OCI-M1 (cell line): Measurements from ENCODE around the gene SYCE3.

Experiments used
- DNase-seq: peaks from one replicate; lab custom pipeline; 2025; lab: John Stamatoyannopoulos, UW

SYCE3 gene

DNA sequence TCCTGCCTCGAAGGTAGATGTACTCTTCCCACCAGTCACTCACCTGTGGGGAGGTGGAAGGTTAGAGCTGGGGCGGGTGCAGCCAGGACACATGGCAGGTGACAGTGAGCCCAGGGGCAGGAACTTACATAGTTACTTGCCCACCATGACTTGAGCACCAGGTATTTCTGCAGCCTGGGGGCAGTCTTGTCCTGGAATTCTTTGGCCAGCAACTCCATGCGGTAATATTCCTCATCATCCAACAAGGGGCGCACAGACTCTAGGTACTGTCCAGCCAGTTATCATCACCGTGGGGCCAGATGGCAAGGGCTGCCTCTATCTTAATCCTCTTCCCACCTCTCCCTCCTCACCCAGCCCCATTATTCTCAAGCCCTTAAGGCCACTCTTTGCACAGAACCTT is 13.4 kb upstream of the SYCE3 start:
- DNase-seq = peak; percentile 49

DNA sequence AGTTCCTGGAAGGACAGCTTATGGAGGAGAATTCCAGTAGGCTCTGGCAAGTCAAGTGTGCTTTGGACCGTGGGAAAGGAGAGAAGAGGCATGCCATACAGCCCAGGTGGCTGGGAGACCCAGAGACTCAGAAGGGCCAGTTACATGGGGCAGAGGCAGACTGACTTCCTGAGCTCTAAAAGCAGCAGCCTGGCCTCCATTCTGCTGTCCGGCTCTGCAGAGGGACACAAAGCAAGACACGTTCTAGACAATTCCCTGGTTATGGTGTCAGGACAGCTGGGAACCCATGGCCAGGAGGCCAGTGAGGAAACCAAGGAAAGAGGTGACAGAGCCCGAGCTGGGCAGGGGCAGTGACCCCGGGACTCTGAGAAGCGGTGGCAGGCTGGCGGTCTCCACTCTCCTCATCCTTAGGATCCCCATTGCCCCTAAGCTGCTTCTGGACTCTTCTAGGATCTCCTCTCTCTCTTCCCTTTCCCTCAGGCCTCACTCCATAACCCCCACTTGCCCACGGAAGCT is 12.8 kb upstream of the SYCE3 start:
- DNase-seq = no peak

- DNase-seq = no peak
Observed at GRCh38 chr22:50574383-50574755, 11.7 kb upstream of the SYCE3 start.

GRCh38 chr22:50573491-50574382 is 11.0 kb upstream of the SYCE3 start:
- no peak for DNase-seq

DNA sequence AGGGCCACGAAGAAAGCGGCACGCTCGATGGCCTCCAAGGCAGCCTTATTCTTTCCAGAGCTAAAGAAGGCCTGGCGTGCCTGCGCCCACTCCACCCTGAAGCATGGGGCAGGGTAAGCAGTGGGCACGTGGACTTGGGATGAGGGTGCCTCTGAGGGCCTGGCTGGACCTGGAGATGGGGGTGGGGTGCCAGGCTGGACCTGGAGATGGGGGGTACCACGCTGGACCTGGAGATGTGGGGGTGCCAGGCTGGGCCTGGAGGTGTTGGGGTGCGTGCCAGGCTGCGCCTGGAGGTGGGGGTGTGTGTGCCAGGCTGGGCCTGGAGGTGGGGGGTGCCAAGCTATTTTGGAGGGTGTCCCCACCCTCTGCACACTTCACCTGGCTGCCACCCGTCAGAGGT is 10.2 kb upstream of the SYCE3 start:
- no peak for DNase-seq

DNA sequence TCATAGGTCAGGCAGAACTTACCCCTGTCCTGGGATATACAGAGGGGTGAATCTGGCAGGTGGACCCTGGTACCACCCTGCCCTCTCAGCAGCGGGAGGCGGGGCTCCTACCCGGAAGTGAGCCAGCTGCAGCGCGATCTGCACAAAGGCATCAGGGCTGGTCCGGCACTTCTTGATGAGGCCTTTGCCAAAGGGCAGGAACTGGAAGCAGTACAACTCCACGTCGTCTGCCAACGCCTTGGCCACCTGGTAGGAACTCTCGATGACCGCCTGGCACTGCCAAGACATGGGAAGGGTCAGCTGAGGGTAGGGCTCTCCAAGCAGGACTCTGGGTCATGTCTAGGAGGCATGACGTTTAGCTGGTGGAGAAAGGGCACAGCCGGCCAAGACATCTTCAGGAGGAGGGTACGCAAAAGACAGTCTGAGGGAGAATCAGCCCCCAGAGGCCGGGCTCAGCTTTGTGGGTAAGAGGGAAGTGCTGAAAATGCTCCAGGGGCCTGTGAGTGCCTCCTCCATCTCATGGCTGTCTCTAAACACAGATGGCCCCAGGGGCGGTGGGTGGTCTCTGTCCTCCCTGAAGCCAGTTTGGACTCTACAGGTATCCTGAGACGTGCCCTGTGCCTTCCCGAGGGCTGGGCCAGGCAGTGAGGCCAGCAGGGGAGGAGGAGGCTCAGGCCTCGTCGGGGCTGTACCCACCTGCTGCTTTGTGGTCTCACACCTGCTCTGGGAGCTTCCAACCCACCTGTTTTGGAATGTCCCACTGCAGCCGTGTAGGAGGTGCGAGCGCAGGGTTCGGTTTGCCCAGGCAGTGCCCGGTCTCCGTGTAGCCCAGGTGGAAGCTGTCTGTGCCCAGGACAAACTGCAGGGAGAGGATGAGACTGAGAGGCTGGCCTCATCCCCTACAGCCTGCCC is 8.8 kb upstream of the SYCE3 start:
- no peak for DNase-seq

DNA sequence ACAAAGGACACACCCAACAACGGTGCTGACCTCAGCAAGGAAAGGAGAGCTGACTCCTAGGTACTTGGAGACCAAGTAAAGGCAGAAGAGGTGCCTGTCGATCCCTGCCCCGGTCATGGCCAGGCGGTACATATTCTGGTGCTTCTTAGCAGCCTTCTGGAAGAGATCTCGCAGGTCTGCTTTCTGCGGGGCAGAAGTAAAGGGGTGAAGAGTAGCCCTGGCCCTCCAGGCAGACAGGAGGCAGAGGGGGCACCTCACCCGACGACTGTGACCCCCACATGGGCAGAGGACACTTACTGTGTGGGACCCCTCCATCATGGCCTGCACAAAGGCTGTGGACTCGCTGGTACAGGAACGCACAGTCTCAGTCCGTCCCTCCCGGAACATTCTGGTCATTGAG is 8.1 kb upstream of the SYCE3 start:
- no peak for DNase-seq

GRCh38 chr22:50569896-50570535 is 7.3 kb upstream of the SYCE3 start:
- DNase-seq = no peak

DNA sequence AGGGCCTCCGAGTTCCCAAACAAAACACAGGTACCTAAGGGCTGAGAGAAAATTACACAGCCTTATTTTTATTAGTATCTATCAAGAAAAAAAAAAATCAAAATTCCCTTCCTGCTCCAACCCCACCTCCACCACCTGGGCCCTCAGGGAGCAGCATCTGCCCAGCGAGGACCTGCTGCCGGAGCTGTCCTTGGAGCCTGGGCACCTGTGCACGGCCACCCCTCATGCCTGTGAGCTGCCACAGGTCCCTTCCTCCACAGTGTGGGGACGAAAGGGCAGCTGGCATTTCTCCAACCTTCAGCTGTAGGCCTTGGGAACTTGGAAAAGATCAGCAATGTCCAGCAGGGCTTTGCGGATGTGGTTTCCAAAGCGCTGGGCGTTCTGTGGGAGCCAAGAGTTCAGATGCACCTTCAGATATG is 6.3 kb upstream of the SYCE3 start:
- no peak for DNase-seq

GRCh38 chr22:50568626-50569025 is 5.9 kb upstream of the SYCE3 start:
- no peak for DNase-seq

DNA sequence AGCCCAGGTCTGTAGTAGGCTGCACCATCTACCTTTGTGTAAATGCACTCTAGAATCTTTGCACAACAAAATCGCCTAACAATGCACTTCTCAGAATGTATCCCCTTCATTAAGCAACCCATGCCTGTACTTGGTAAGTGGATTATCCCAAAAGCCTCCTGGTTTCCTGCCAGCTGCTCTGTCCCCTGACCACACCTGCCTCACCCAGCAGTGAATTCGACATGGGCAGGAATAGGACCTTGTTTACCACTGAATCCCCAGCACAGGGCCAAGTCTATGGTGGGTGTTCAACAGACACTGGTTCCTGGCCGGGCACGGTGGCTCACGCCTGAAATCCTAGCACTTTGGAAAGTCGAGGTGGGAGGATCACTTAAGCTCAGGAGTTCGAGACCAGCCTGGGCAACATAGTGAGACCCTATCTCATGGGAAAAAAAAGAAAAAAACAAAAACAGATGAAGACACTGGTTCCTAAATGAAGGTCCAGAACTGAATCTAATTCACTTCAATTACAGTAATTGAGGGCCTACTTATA is 5.1 kb upstream of the SYCE3 start:
- DNase-seq = no peak

DNA sequence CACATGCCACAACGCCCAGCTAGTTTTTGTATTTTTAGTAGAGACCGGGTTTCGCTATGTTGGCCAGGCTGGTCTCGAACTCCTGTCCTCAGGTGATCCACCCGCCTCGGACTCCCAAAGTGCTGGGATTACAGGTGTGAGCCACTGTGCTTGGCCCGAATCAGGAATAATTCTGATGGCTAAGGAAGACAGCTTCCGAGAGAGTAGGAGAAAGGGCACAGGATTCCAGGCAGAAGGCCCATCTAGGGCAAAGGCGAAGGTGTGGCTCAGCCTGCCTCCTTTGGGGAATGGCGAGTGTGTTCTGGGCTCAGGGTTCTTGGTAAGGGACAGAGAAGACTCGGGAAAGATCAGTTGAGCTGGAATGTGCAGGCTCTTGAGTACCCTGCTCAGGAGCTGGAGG is 1.6 kb upstream of the SYCE3 start:
- DNase-seq = no peak

DNA sequence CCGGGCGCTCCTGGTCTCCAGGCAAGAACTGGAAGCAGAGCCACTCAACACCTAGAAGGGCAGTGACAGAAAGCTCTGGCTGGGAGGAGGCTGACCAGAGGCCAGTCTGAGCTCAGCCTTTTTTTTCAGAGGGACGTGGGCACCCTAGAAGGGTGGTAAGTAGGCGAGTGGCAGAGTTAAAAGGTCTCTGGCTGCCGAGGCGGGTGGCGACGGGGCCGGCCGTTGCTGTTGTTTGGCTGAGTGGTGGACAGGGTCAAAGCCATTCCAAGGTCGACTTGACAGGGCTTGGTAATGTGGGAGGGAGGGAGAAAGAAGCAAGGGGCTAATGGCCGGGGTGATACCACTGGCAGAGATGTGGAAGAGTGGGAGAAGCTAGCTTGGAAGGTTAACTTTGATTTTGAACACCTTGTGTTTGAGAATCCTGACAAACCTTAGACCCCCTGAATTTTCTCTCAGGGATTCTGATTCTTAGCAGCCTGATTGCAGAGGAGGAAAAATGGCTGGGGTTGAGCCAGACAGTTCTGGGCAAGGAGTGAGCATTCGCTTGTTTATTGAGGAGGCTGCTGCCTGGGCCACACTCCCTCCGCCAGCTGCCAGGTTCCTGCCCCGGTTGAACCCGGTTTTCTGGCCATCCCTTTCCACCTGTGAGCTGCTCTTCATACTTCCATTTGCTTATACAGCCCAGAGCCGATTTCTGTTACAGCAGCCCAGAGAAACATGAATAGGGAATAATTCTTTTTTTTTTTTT is 868 bp upstream of the SYCE3 start:
- no peak for DNase-seq

DNA sequence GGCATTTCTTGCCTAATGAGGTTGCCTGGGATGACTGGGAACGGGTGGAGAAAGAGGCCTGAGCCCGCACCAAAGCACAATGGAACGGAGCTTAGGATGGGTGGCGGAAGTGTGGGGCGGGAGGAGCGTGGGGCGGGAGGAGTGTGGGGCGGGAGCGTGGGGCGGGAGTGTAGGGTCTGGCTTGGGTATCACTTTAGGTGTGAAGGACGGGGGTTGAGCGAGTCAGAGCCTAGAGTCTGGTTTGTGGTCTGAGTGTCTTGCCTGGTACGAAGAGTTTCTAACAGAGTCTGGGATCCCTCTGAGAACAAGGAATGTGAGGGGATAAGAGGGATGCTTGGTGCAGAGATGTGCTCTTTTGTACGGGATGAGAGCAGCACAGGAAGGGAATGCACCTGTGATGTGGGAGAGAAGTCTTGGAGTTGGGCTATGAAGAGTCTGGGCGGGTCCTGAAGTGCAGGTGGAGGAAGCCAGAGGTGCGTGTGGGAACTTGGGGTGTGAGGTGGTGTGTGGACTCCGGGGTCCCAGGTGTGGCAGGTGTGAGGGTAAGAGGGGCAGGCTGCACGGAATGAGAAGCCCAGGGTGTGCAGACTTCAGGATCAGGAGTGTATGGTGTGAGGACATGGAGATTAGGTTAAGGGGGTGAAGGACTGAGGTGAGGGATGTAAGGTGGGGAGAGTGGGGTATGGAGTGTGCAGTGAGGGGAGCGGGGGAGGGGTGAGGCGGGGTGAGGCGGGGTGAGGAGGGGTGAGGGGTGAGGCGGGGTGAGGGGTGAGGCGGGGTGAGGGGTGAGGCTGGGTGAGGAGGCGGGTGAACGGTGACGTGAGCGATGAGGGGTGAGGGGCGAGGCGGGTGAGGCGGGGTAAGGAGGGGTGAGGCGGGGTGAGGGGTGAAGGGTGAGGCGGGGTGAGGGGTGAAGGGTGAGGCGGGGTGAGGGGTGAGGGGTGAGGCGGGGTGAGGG is 1.0 kb downstream of the SYCE3 start:
- no peak for DNase-seq

DNA sequence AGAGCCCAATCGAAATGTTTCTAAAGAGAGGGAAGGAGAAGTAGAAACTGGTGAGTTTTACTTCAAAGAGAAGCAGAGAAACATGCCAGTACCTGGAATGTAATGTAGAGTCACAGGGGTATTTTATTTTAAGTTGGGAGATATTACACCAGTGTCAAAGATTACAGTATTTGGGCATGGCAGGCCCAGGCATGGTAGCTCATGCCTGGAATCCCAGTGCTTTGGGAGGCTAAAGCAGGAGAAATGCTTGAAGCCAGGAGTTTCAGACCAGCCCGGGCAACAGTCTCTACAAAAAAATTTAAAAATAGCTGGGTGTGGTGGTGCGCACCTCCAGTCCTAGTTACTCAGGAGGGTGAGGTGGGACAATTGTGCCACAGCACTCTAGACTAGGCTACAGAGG is 2.7 kb downstream of the SYCE3 start:
- no peak for DNase-seq

DNA sequence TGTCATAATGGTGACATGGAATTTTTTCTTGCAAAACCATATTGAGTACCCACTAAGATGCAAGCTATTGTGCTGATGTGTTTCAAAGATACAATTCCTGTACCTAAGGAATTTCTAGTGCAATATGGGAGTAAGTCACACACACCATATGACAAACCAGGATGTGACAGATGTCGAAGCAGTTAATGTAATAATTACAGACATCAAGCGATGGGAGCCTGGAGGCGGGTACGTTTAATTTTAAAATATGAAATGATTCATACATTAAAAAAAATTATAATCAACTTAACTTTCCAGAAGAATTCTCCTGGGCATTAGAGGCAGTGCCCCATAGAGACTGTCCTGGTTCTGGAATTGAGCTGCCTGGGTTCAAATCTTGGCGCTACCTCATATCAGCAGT is 6.0 kb downstream of the SYCE3 start:
- no peak for DNase-seq

DNA sequence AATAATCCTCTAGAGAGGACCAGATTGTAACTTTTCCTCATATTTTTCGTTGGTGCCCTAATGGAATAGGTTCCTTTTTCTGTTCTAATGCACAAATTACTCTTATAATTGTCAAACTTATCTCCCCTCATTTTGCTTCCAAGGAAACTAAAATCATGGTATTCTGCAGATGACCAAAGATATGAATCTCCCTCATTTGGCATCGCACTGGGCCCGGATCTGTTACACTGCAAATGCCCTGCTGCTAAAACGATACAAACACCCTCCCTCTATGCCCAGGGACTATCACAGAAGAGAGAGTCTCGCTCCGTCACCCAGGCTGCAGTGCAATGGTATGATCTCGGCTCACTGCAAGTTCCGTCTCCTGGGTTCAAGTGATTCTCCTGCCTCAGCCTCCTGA is 9.4 kb downstream of the SYCE3 start:
- DNase-seq = no peak

- no peak for DNase-seq
Observed at GRCh38 chr22:50551160-50551752, 11.5 kb downstream of the SYCE3 start.

DNA sequence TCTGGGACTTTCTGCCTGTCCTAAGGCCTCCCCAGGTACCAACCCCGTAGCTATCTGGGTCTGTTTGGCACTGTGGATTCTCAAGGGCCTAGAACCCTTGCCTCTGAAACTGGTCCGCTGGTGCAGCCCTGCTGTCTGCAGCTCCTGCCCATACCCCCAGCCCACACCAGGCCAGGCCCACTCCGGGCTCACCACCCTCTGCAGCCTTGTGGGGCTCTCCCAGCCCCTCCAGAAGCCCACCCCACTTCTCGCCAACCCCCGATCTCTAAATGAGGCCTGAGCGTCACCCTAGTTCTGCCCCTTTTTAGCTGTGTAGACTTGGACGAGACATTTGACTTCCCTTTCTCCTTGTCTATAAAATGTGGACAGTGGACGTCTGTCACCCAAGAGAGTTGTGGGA is 12.3 kb downstream of the SYCE3 start:
- no peak for DNase-seq
